WTC11 (cell line): ENCODE results near the gene CRTC3.

ENCODE experiments used
- ATF1 ChIP-seq: sonication (generic); formaldehyde crosslinking; IDR thresholded peaks from 2 replicates; pipeline ENCODE4 v1.8.1; 2023; ENCODE audit warnings: mild to moderate bottlenecking, moderate library complexity, missing genetic modification reagents
- ATF2 ChIP-seq: sonication (generic); formaldehyde crosslinking; IDR thresholded peaks from 2 replicates; pipeline ENCODE4 v1.8.1; 2022; ENCODE audit warnings: low read depth, missing genetic modification reagents, borderline replicate concordance
- ATF3 ChIP-seq: sonication (generic); formaldehyde crosslinking; conservative IDR thresholded peaks from 2 replicates; pipeline ENCODE4 v1.8.1; 2022; ENCODE audit warnings: mild to moderate bottlenecking, missing genetic modification reagents
- CREM ChIP-seq: sonication (generic); formaldehyde crosslinking; IDR thresholded peaks from 2 replicates; pipeline ENCODE4 v1.8.1; 2022; ENCODE audit warnings: mild to moderate bottlenecking, missing genetic modification reagents, moderate library complexity
- CTCF ChIP-seq: fragments of 200-600 bp; IDR thresholded peaks from 2 replicates; pipeline ENCODE4 v1.8.0; 2022; ENCODE audit warnings: antibody characterized with exemption
- IRF1 ChIP-seq: sonication (generic); formaldehyde crosslinking; IDR thresholded peaks from 2 replicates; pipeline ENCODE4 v1.8.0; 2023; ENCODE audit warnings: missing genetic modification reagents
- JUN ChIP-seq: sonication (generic); formaldehyde crosslinking; IDR thresholded peaks from 2 replicates; pipeline ENCODE4 v1.8.0; 2023; ENCODE audit warnings: mild to moderate bottlenecking, missing genetic modification reagents
- KAT7 ChIP-seq: sonication (generic); formaldehyde crosslinking; IDR thresholded peaks from 2 replicates; pipeline ENCODE4 v1.8.1; 2023; ENCODE audit warnings: missing genetic modification reagents, mild to moderate bottlenecking, borderline replicate concordance
- NFATC4 ChIP-seq: fragments of 250-450 bp; sonication (Bioruptor Pico); IDR thresholded peaks from 2 replicates; pipeline ENCODE4 v1.9.0; 2021; ENCODE audit warnings: mild to moderate bottlenecking
- ZBTB21 ChIP-seq: sonication (generic); formaldehyde crosslinking; IDR thresholded peaks from 2 replicates; pipeline ENCODE4 v1.8.1; 2023; ENCODE audit warnings: mild to moderate bottlenecking, missing genetic modification reagents, borderline replicate concordance
- ZBTB43 ChIP-seq: sonication (generic); formaldehyde crosslinking; IDR thresholded peaks from 2 replicates; pipeline ENCODE4 v1.8.1; 2023; ENCODE audit warnings: mild to moderate bottlenecking, missing genetic modification reagents
- ZNF263 ChIP-seq: sonication (generic); formaldehyde crosslinking; IDR thresholded peaks from 2 replicates; pipeline ENCODE4 v1.8.1; 2022; ENCODE audit warnings: low read depth, mild to moderate bottlenecking, moderate library complexity, missing genetic modification reagents
- ZNF532 ChIP-seq: fragments of 250-450 bp; sonication (Bioruptor Pico); IDR thresholded peaks from 2 replicates; pipeline ENCODE4 v1.9.0; 2021; ENCODE audit warnings: mild to moderate bottlenecking, borderline replicate concordance
- ZSCAN18 ChIP-seq: fragments of 250-450 bp; sonication (Bioruptor Pico); IDR thresholded peaks from 2 replicates; pipeline ENCODE4 v2.1.2; 2022; ENCODE audit warnings: mild to moderate bottlenecking, moderate library complexity

GRCh38 chr15:90561344-90562244 is 31.9 kb downstream of the CRTC3 start:
- TF ChIP-seq CTCF (no peak), ZBTB21 (CRISPR knock-in tag) (no peak), ATF2 (CRISPR knock-in tag) (no peak), JUN (CRISPR knock-in tag) (no peak), ATF3 (CRISPR knock-in tag) (no peak), ZNF263 (CRISPR knock-in tag) (no peak), ATF1 (CRISPR knock-in tag) (no peak), ZNF532 (CRISPR knock-in tag) (no peak), ZBTB43 (CRISPR knock-in tag) (no peak), CREM (CRISPR knock-in tag) (no peak), KAT7 (CRISPR knock-in tag) (no peak), IRF1 (no peak), ZSCAN18 (CRISPR knock-in tag) (no peak), NFATC4 (CRISPR knock-in tag) (no peak)
